Measurements from ENCODE around the gene DRD2. TPM values are rescaled to one million over a fixed set of nuclear protein-coding genes. Genes with fewer than 3 reads are reported as not detected.

The DRD2 gene
- total RNA-seq, 1 experiment from 2014 or later: 0.44 TPM

DNA sequence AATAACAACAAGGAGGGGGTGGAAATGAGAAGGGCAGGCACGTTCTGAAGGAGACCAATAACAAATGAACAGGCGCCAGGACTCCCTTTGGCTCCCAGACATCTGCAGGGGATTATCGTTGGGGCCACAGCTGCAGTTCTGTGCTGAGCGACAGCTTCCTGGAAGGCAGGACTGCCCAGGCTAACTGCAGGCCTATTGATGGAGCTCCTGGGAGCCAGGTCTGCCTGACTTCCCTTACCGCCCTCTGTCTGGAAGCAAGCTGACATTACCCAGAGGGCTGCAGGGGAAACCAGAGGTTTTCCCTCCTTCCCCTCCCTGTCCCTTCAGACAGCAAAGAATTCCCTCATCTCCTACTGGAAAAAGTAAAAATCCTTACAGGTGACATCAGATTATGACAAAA, 5.0 kb downstream of the DRD2 start:
- H3K27me3 ChIP-seq (ENCODE audit: insufficient read depth, low read length): peaks cover 2% of the 10 kb centered on the region; the same call in 1 of the 2 replicates
- H3K4ac ChIP-seq (ENCODE audit: low read depth, low read length): no peak overlapping the region
- WGBS (ENCODE audit: extremely low coverage, insufficient read length, low lambda C conversion rate): no CpG with 5 or more reads among the region's 5 CpGs

More for the DNA sequence above, 5.0 kb downstream of the DRD2 start:
- H2BK12ac ChIP-seq (ENCODE audit: insufficient read length, low read depth, low read length): no peak overlapping the region
- no peak overlapping the region for H3K4me2 ChIP-seq (ENCODE audit: insufficient read depth, insufficient read length, low read length)
- Mint-ChIP-seq H3K9me3 (no peaks in the 10 kb centered on the region), H3K27me3 (ENCODE audit: low read depth) (peaks cover 43% of the 10 kb centered on the region), H3K4me3 (no peak overlapping the region), H3K36me3 (ENCODE audit: insufficient read depth in 1 of 3, low read depth in 3 of 3) (no peaks in the 10 kb centered on the region), H3K4me1 (peaks cover 17 to 37% of the 10 kb centered on the region in 2 experiments), H3K27ac (no peak overlapping the region)
- DNase-seq: no peak
- no peak overlapping the region for H4K8ac ChIP-seq (replicated peaks; ENCODE audit: insufficient read length, low read depth, low read length)
- H3K9ac ChIP-seq (ENCODE audit: extremely low read depth, insufficient read length, low read length): no peak overlapping the region
- no peaks in the 10 kb centered on the region for H3K79me1 ChIP-seq (ENCODE audit: insufficient read depth, low read depth, low read length, poor library complexity, severe bottlenecking)
- H2AFZ ChIP-seq (ENCODE audit: low read length): no peak overlapping the region
- H3K56ac ChIP-seq (ENCODE audit: insufficient read length, low read depth, low read length): no peak overlapping the region
- no peaks in the 10 kb centered on the region for H3K9me3 ChIP-seq (ENCODE audit: control insufficient read depth, low read depth, low read length)
- no peak overlapping the region for H3K23ac ChIP-seq (ENCODE audit: insufficient read length, low read depth, low read length)
- H3K27ac ChIP-seq (ENCODE audit: insufficient read length, low read depth, low read length): no peak overlapping the region
- H4K20me1 ChIP-seq (ENCODE audit: control insufficient read depth, insufficient read depth, insufficient read length): peaks cover 2% of the 10 kb centered on the region
- no peak overlapping the region for H4K91ac ChIP-seq (ENCODE audit: insufficient read length, low read depth, low read length)
- H2BK5ac ChIP-seq (ENCODE audit: insufficient read length, low read length): no peak overlapping the region
- H3K4me1 ChIP-seq (ENCODE audit: insufficient read depth, low read length): no peaks in the 10 kb centered on the region; the same call in none of the 2 replicates
- H2BK120ac ChIP-seq (ENCODE audit: low read depth, low read length, poor library complexity, severe bottlenecking): no peak overlapping the region
- H2BK20ac ChIP-seq (ENCODE audit: low read depth, low read length, poor library complexity, severe bottlenecking): no peak overlapping the region
- no peak overlapping the region for H4K5ac ChIP-seq (ENCODE audit: insufficient read length, low read depth, low read length)
- H2BK15ac ChIP-seq (ENCODE audit: low read depth, low read length): no peak overlapping the region
- peaks cover 10% of the 10 kb centered on the region for H3K23me2 ChIP-seq (ENCODE audit: insufficient read length, low read depth, low read length, poor library complexity, severe bottlenecking)
- H2AK5ac ChIP-seq (ENCODE audit: insufficient read length, low read length): no peak overlapping the region
- no peak overlapping the region for H3K14ac ChIP-seq (ENCODE audit: insufficient read depth, low read length)
- no peak overlapping the region for H3K18ac ChIP-seq (ENCODE audit: insufficient read length, low read depth, low read length)
- H3K79me2 ChIP-seq (ENCODE audit: insufficient read depth, low read length): no peaks in the 10 kb centered on the region
- TF ChIP-seq, protein P1, sequence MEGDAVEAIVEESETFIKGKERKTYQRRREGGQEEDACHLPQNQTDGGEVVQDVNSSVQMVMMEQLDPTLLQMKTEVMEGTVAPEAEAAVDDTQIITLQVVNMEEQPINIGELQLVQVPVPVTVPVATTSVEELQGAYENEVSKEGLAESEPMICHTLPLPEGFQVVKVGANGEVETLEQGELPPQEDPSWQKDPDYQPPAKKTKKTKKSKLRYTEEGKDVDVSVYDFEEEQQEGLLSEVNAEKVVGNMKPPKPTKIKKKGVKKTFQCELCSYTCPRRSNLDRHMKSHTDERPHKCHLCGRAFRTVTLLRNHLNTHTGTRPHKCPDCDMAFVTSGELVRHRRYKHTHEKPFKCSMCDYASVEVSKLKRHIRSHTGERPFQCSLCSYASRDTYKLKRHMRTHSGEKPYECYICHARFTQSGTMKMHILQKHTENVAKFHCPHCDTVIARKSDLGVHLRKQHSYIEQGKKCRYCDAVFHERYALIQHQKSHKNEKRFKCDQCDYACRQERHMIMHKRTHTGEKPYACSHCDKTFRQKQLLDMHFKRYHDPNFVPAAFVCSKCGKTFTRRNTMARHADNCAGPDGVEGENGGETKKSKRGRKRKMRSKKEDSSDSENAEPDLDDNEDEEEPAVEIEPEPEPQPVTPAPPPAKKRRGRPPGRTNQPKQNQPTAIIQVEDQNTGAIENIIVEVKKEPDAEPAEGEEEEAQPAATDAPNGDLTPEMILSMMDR (conservative IDR thresholded peaks at IDR 0.05): no peak
- no peak overlapping the region for H3T11ph ChIP-seq (ENCODE audit: low read length)

All from H9 (cell line).